Non-pigmented ciliary epithelial cell (primary cell): ENCODE data around the gene CLMN.

Source experiments
- DNase-seq: peaks from one replicate; pipeline ENCODE4 v3.0.0-alpha.2; 2010; ENCODE audit warnings: low read depth

Gene CLMN

GRCh38 chr14:95136631-95137030 is 183.1 kb downstream of the CLMN start:
- no peak for DNase-seq

- DNase-seq: no peak
Observed at GRCh38 chr14:95134304-95134933, 185.3 kb downstream of the CLMN start.

- no peak for DNase-seq
Observed at GRCh38 chr14:95133282-95133681, 186.4 kb downstream of the CLMN start.

GRCh38 chr14:95132760-95133159 is 186.9 kb downstream of the CLMN start:
- no peak for DNase-seq
